Fibroblast of lung (primary cell): ENCODE results near the gene APMAP. TPM values are rescaled to one million over a fixed set of nuclear protein-coding genes. Genes with fewer than 3 reads are reported as not detected.

ENCODE experiments used
- DNase-seq, 2 donors: peaks; one replicate each; pipeline versions ENCODE4 v3.0.0 to v3.0.0-alpha.2; 2010; ENCODE audit warnings: low read depth in 2 of 2
- H2AFZ ChIP-seq: 2 replicates; pipeline ENCODE4 v1.5.1; 2012; ENCODE audit warnings: low read length, control low read depth, inconsistent platforms
- H3K27ac ChIP-seq: 2 replicates; pipeline ENCODE4 v1.5.1; 2011; ENCODE audit warnings: low read length, control low read depth; ENCODE audit not compliant: insufficient read depth
- H3K27me3 ChIP-seq: 2 replicates; pipeline ENCODE4 v1.5.1; 2011; ENCODE audit warnings: mild to moderate bottlenecking, low read length; ENCODE audit not compliant: control insufficient read depth, insufficient read depth
- H3K36me3 ChIP-seq: 2 replicates; pipeline ENCODE4 v1.5.1; 2011; ENCODE audit warnings: low read length; ENCODE audit not compliant: control insufficient read depth, insufficient read depth
- H3K4me1 ChIP-seq: 2 replicates; pipeline ENCODE4 v1.5.1; 2011; ENCODE audit warnings: low read length; ENCODE audit not compliant: control insufficient read depth, insufficient read depth; ENCODE audit errors: extremely low read depth
- H3K4me2 ChIP-seq: 2 replicates; pipeline ENCODE4 v1.5.1; 2011; ENCODE audit warnings: low read length, control low read depth; ENCODE audit not compliant: insufficient read depth; ENCODE audit errors: extremely low read depth
- H3K4me3 ChIP-seq, 4 experiments: fragments of 200-600 bp in 1 of 4; sonication (generic) in 1 of 4; replicated peaks in 1 of 4; 2 replicates each; pipeline ENCODE4 v1.5.1; 2011 to 2016; ENCODE audit warnings: low read length in 4 of 4, low read depth in 3 of 4, mild to moderate bottlenecking in 3 of 4, control low read depth in 2 of 4, inconsistent platforms in 1 of 4, mixed read lengths in 1 of 4; ENCODE audit not compliant: insufficient read depth in 1 of 4; ENCODE audit errors: control extremely low read depth in 1 of 4
- H3K79me2 ChIP-seq: 2 replicates; pipeline ENCODE4 v1.5.1; 2012; ENCODE audit warnings: mild to moderate bottlenecking, low read length, inconsistent platforms; ENCODE audit not compliant: control insufficient read depth, insufficient read depth
- H3K9ac ChIP-seq: 2 replicates; pipeline ENCODE4 v1.5.1; 2011; ENCODE audit warnings: mild to moderate bottlenecking, low read length, control low read depth; ENCODE audit not compliant: insufficient read depth
- H3K9me3 ChIP-seq: 2 replicates; pipeline ENCODE4 v1.5.1; 2012; ENCODE audit warnings: low read depth, low read length; ENCODE audit not compliant: control insufficient read depth, insufficient read depth
- H4K20me1 ChIP-seq: 2 replicates; pipeline ENCODE4 v1.5.1; 2011; ENCODE audit warnings: low read length; ENCODE audit not compliant: control insufficient read depth, insufficient read depth; ENCODE audit errors: extremely low read depth
- EZH2 ChIP-seq: IDR thresholded peaks from 2 replicates; pipeline ENCODE4 v1.5.1; 2012; ENCODE audit warnings: low read length, control low read depth, mild to moderate bottlenecking; ENCODE audit errors: missing control alignments
- polyA plus RNA-seq, 2 donors: library from polyadenylated mRNA; depleted of rRNA in 1 of 2; stranded (reverse) in 1 of 2; unstranded in 1 of 2; fragments of >200 nt; gene quantifications; 2 replicates each; pipeline ENCODE4 v1.2.1, GENCODE V29; 2011 to 2012; ENCODE audit warnings: missing spikeins in 1 of 2
- total RNA-seq: library from RNA; depleted of rRNA; stranded (reverse); fragments of >200 nt; gene quantifications from 2 replicates; pipeline ENCODE4 v1.2.1, GENCODE V29; 2014
- TF ChIP-seq, protein P1 (sequence below), 2 donors: IDR thresholded peaks in 1 of 2; conservative IDR thresholded peaks in 1 of 2; 1 replicate in 1 of 2; 2 replicates in 1 of 2; pipeline ENCODE4 v1.5.1; 2011 to 2012; ENCODE audit warnings: low read length in 2 of 2, control low read depth in 1 of 2, inconsistent platforms in 1 of 2, low read depth in 1 of 2, mild to moderate bottlenecking in 1 of 2

APMAP gene
- total and polyA plus RNA-seq, 2 donors (not counting 1 experiment from before 2014, with no cell fraction given) = 72.5 to 104 TPM

DNA sequence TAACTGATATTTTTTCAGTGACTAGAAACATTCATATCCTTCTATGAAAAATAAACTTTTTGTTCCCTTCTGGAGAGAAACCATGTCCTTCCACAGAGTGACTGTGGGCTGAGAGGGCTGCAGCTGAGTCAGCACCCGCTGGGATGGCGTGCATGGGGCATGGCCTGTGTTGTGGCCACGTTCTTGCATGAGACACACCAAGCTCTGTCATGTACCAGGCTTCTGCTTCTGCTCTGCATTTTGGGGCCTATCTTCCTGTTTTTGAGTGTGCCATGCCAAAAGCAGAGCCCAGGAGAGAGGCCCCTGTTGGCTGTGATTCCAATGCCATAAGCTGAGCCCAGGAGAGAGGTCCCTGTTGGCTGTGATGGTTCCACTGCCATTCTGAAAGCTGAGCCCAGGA, 10.8 kb downstream of the APMAP start:
- TF ChIP-seq, protein P1, sequence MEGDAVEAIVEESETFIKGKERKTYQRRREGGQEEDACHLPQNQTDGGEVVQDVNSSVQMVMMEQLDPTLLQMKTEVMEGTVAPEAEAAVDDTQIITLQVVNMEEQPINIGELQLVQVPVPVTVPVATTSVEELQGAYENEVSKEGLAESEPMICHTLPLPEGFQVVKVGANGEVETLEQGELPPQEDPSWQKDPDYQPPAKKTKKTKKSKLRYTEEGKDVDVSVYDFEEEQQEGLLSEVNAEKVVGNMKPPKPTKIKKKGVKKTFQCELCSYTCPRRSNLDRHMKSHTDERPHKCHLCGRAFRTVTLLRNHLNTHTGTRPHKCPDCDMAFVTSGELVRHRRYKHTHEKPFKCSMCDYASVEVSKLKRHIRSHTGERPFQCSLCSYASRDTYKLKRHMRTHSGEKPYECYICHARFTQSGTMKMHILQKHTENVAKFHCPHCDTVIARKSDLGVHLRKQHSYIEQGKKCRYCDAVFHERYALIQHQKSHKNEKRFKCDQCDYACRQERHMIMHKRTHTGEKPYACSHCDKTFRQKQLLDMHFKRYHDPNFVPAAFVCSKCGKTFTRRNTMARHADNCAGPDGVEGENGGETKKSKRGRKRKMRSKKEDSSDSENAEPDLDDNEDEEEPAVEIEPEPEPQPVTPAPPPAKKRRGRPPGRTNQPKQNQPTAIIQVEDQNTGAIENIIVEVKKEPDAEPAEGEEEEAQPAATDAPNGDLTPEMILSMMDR (conservative IDR thresholded peaks at IDR 0.05 in 1 of 2, IDR thresholded peaks at IDR 0.05 in 1 of 2; ENCODE audit: low read depth in 1 of 2, low read length in 2 of 2) = no peak
- TF ChIP-seq EZH2 = no peak

DNA sequence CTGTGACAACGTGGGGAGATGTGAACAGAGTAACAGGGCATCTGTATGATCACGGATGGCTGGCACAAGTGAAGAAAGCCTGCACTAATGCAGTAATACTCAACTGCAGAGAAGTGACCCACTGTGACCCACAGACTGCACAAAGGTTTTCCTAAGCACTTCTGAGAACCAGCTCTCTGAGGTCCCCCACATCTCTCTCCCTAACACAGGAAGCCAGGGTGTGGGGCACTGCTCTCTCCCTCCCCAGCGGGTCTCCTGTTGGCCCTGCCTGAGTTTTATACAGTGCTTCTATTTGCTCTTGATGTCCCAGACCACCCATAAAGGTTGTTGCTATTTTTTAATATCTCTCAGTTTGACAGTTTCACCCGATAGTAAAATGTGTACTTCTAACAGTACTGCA, 11.3 kb downstream of the APMAP start:
- Histone ChIP-seq H3K9me3 (no peaks in the 10 kb centered on the region), H2AFZ (no peak overlapping the region), H3K27me3 (no peaks in the 10 kb centered on the region), H3K9ac (no peak overlapping the region), H3K27ac (no peak overlapping the region), H3K36me3 (peaks cover 3% of the 10 kb centered on the region), H3K79me2 (no peaks in the 10 kb centered on the region), H3K4me3 (no peak overlapping the region), H4K20me1 (no peaks in the 10 kb centered on the region), H3K4me2 (no peak overlapping the region), H3K4me1 (no peaks in the 10 kb centered on the region)
- DNase-seq = no peak
- TF ChIP-seq, protein P1 (conservative IDR thresholded peaks at IDR 0.05 in 1 of 2, IDR thresholded peaks at IDR 0.05 in 1 of 2; ENCODE audit: low read depth in 1 of 2, low read length in 2 of 2) = no peak
- TF ChIP-seq EZH2 = no peak

More for the DNA sequence above, 10.8 kb downstream of the APMAP start:
- Histone ChIP-seq H4K20me1 (no peaks in the 10 kb centered on the region), H3K9me3 (no peaks in the 10 kb centered on the region), H3K4me3 (no peak overlapping the region), H3K79me2 (no peaks in the 10 kb centered on the region), H3K27me3 (no peaks in the 10 kb centered on the region), H2AFZ (no peak overlapping the region), H3K9ac (no peak overlapping the region), H3K27ac (no peak overlapping the region), H3K4me2 (no peak overlapping the region), H3K36me3 (peaks cover 3% of the 10 kb centered on the region), H3K4me1 (no peaks in the 10 kb centered on the region)
- DNase-seq = no peak

DNA sequence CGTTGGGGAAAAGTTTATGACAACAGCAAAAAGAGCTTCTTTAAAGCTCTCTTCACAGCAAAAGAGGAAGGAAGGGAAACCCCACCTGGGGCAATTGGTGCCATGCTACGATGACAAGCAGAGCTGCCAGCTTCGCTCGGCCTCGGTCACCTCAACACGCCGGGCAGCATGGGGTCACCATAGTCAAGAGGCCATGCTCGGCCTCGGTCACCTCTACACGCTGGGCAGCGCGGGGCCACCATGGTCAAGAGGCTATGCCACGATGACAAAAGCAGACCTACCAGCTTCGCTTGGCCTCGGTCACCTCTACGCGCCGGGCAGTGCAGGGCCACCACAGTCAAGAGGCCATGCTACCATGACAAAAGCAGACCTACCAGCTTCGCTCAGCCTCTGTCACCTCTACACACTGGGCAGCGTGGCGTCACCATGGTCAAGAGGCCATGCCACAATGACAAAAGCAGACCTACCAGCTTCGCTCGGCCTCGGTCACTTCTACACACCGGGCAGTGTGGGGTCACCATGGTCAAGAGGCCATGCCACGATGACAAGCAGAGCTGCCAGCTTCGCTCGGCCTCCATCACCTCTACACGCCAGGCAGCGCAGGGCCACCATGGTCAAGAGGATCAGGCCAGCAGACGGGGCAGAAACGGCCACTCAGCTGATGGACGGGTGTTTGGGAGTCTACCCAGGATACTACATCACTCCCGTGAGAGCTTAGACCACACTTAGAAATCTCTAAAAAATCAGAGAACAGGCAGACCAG, 12.1 kb downstream of the APMAP start:
- no peaks in the 10 kb centered on the region for H3K4me1 ChIP-seq
- no peak for DNase-seq
- TF ChIP-seq EZH2 = no peak
- TF ChIP-seq, protein P1 (conservative IDR thresholded peaks at IDR 0.05 in 1 of 2, IDR thresholded peaks at IDR 0.05 in 1 of 2; ENCODE audit: low read depth in 1 of 2, low read length in 2 of 2) = no peak
- no peak overlapping the region for H3K9ac ChIP-seq
- no peak overlapping the region for H3K4me3 ChIP-seq
- no peaks in the 10 kb centered on the region for H4K20me1 ChIP-seq
- no peak overlapping the region for H3K4me2 ChIP-seq
- no peak overlapping the region for H2AFZ ChIP-seq
- H3K27me3 ChIP-seq = no peaks in the 10 kb centered on the region
- H3K79me2 ChIP-seq = no peaks in the 10 kb centered on the region
- H3K9me3 ChIP-seq = no peaks in the 10 kb centered on the region
- peaks cover 3% of the 10 kb centered on the region for H3K36me3 ChIP-seq
- no peak overlapping the region for H3K27ac ChIP-seq
